Brain microvascular endothelial cell (primary cell): ENCODE measurements around the gene MTCL1.

ENCODE experiments used
- DNase-seq: peaks from one replicate; pipeline ENCODE4 v3.0.0-alpha.2; 2020
- H3K27ac ChIP-seq: fragments of 250-450 bp; sonication (Bioruptor Pico); 2 replicates; pipeline ENCODE4 v1.5.1; 2020; ENCODE audit warnings: mild to moderate bottlenecking, moderate library complexity
- H3K27me3 ChIP-seq: fragments of 250-450 bp; sonication (Bioruptor Pico); replicated peaks from 2 replicates; pipeline ENCODE4 v1.5.1; 2020; ENCODE audit warnings: mild to moderate bottlenecking
- H3K36me3 ChIP-seq: fragments of 250-450 bp; sonication (Bioruptor Pico); replicated peaks from 2 replicates; pipeline ENCODE4 v1.5.1; 2020; ENCODE audit warnings: mild to moderate bottlenecking
- H3K4me3 ChIP-seq: 2 replicates; pipeline ENCODE4 v1.5.1; 2011; ENCODE audit warnings: low read depth, mild to moderate bottlenecking, control low read depth, low read length, moderate library complexity
- in situ Hi-C: cut with HindIII; loops from 2 replicates; pipeline ENCODE4 v1.10.0; 2017; ENCODE audit warnings: low sequenced_read_pairs, low pct_ligation_motif_present
- TF ChIP-seq, protein P1 (sequence below): IDR thresholded peaks from 2 replicates; pipeline ENCODE4 v1.5.1; 2011; ENCODE audit warnings: low read depth, mild to moderate bottlenecking, moderate library complexity, low read length, control low read depth, inconsistent platforms; ENCODE audit errors: missing control alignments

Gene MTCL1

GRCh38 chr18:8805552-8805951 is 100.2 kb downstream of the MTCL1 start:
- H3K36me3 ChIP-seq = peaks cover 21% of the 10 kb centered on the region
- no peak overlapping the region for H3K4me3 ChIP-seq
- in situ Hi-C loops = no loop called here
- no peaks in the 10 kb centered on the region for H3K27me3 ChIP-seq
- H3K27ac ChIP-seq = no peak overlapping the region
- no peak for DNase-seq
- TF ChIP-seq, protein P1, sequence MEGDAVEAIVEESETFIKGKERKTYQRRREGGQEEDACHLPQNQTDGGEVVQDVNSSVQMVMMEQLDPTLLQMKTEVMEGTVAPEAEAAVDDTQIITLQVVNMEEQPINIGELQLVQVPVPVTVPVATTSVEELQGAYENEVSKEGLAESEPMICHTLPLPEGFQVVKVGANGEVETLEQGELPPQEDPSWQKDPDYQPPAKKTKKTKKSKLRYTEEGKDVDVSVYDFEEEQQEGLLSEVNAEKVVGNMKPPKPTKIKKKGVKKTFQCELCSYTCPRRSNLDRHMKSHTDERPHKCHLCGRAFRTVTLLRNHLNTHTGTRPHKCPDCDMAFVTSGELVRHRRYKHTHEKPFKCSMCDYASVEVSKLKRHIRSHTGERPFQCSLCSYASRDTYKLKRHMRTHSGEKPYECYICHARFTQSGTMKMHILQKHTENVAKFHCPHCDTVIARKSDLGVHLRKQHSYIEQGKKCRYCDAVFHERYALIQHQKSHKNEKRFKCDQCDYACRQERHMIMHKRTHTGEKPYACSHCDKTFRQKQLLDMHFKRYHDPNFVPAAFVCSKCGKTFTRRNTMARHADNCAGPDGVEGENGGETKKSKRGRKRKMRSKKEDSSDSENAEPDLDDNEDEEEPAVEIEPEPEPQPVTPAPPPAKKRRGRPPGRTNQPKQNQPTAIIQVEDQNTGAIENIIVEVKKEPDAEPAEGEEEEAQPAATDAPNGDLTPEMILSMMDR = no peak

GRCh38 chr18:8806100-8806797 is 100.9 kb downstream of the MTCL1 start:
- no peak overlapping the region for H3K4me3 ChIP-seq
- no peak overlapping the region for H3K27ac ChIP-seq
- no peaks in the 10 kb centered on the region for H3K27me3 ChIP-seq
- TF ChIP-seq, protein P1 = no peak
- peaks cover 24% of the 10 kb centered on the region for H3K36me3 ChIP-seq
- in situ Hi-C loops = no loop called here
- no peak for DNase-seq

DNA sequence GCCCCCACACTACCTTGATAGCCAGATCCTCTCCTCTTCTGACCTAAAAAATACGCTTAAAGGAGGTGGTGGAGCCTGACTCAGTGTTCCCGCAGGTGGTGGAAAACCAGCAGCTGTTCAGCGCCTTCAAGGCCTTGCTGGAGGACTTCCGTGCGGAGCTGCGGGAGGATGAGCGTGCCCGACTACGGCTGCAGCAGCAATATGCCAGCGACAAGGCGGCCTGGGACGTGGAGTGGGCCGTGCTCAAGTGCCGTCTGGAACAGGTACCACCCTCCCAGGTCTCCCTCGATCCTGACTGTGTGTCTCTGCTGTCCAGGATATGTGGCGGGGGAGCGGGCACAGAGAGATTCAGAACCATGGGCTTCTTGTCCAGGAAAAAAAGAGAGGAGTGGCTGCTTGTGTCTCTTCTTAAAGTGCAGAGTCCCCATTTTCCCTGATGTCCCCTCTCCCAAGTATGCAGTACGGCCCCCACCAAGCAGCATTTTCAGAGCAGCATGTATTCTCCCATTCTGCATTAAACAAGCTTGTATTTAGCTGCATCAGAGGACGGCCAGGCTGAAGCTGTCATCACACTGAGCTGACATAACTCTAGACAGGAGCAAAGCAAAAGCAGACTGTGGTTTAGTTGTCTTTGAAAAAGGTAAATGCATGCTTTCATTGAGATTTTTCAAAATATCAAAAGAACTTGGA is 101.6 kb downstream of the MTCL1 start:
- Histone ChIP-seq H3K36me3 (peaks cover 26% of the 10 kb centered on the region), H3K27ac (no peak overlapping the region), H3K4me3 (no peak overlapping the region), H3K27me3 (no peaks in the 10 kb centered on the region)
- in situ Hi-C loops = no loop called here
- TF ChIP-seq, protein P1 = no peak
- no peak for DNase-seq

DNA sequence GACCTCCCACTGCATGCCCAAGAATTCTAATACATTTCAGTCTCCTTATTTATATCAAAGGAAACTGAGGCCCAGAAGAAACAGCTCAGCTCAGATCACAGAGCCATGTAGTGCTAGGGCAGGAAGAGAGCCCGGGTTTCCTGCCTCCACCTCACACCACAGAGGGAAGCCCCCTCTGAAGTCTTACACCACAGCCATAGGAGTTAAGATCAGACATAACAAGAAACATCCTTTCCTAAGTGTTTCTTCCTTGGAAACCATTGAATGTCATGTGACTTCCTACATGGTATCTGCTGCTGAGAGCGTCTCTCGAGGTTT is 102.1 kb downstream of the MTCL1 start:
- in situ Hi-C loops = no loop called here
- Histone ChIP-seq H3K36me3 (peaks cover 27% of the 10 kb centered on the region), H3K27ac (no peak overlapping the region), H3K4me3 (no peak overlapping the region), H3K27me3 (no peaks in the 10 kb centered on the region)
- no peak for DNase-seq
- TF ChIP-seq, protein P1 = no peak

GRCh38 chr18:8808001-8808400 is 102.6 kb downstream of the MTCL1 start:
- DNase-seq = no peak
- in situ Hi-C loops = no loop called here

More at GRCh38 chr18:8808001-8808400, 102.6 kb downstream of the MTCL1 start:
- H3K27ac ChIP-seq = no peak overlapping the region
- no peak overlapping the region for H3K4me3 ChIP-seq
- H3K27me3 ChIP-seq = no peaks in the 10 kb centered on the region
- TF ChIP-seq, protein P1 = no peak
- peaks cover 28% of the 10 kb centered on the region for H3K36me3 ChIP-seq
